Measurements from ENCODE around the gene PTMS.

Gene PTMS

GRCh38 chr12:6787309-6787708 is 21.1 kb downstream of the PTMS start:
- no peak for DNase-seq (ENCODE audit: low read depth, low spot score)

GRCh38 chr12:6788972-6789924 is 23.1 kb downstream of the PTMS start, which contains the start of gene CD4:
Gene CD4 (plus strand): TSS chr12:6789528. CDS start chr12:6800139, 10,611 bp downstream.
- no peak for DNase-seq (ENCODE audit: low read depth, low spot score)

- DNase-seq (ENCODE audit: low read depth, low spot score) = no peak
Measured at GRCh38 chr12:6790496-6791150, 24.5 kb downstream of the PTMS start.

GRCh38 chr12:6791931-6792520 is 25.9 kb downstream of the PTMS start:
- no peak for DNase-seq (ENCODE audit: low read depth, low spot score)

GRCh38 chr12:6792522-6793201 is 26.5 kb downstream of the PTMS start:
- DNase-seq (ENCODE audit: low read depth, low spot score) = no peak

GRCh38 chr12:6795088-6795487 is 28.9 kb downstream of the PTMS start:
- no peak for DNase-seq (ENCODE audit: low read depth, low spot score)

- no peak for DNase-seq (ENCODE audit: low read depth, low spot score)
Measured at GRCh38 chr12:6796576-6796975, 30.4 kb downstream of the PTMS start.

- DNase-seq (ENCODE audit: low read depth, low spot score) = no peak
Measured at GRCh38 chr12:6799147-6799546, 33.0 kb downstream of the PTMS start.

GRCh38 chr12:6807170-6807569 is 41.0 kb downstream of the PTMS start:
- no peak for DNase-seq (ENCODE audit: low read depth, low spot score)

GRCh38 chr12:6809056-6809455 is 42.9 kb downstream of the PTMS start:
- DNase-seq (ENCODE audit: low read depth, low spot score) = no peak

GRCh38 chr12:6810758-6811157 is 44.6 kb downstream of the PTMS start:
- DNase-seq (ENCODE audit: low read depth, low spot score) = no peak

GRCh38 chr12:6813363-6813762 is 47.2 kb downstream of the PTMS start:
- DNase-seq (ENCODE audit: low read depth, low spot score) = no peak

GRCh38 chr12:6816598-6816997 is 50.4 kb downstream of the PTMS start:
- no peak for DNase-seq (ENCODE audit: low read depth, low spot score)

GRCh38 chr12:6817098-6817497 is 50.9 kb downstream of the PTMS start:
- DNase-seq (ENCODE audit: low read depth, low spot score) = no peak

- DNase-seq (ENCODE audit: low read depth, low spot score) = no peak
Measured at GRCh38 chr12:6817662-6818157, 51.5 kb downstream of the PTMS start.

- DNase-seq (ENCODE audit: low read depth, low spot score) = no peak
Measured at GRCh38 chr12:6818222-6818621, 52.1 kb downstream of the PTMS start.

- DNase-seq (ENCODE audit: low read depth, low spot score) = no peak
Measured at GRCh38 chr12:6818645-6819044, 52.5 kb downstream of the PTMS start.

GRCh38 chr12:6819106-6820030 is 53.2 kb downstream of the PTMS start:
- DNase-seq (ENCODE audit: low read depth, low spot score) = no peak

GRCh38 chr12:6820166-6820565 is 54.0 kb downstream of the PTMS start:
- no peak for DNase-seq (ENCODE audit: low read depth, low spot score)

Measured in brain pericyte (primary cell).